Ishikawa (cell line): ENCODE data around the gene PPP2R5E.

ENCODE experiments used
- EGR1 ChIP-seq: IDR thresholded peaks from 2 replicates; pipeline ENCODE4 v1.6.1; 2012
- EP300 ChIP-seq: IDR thresholded peaks from 2 replicates; pipeline ENCODE4 v1.6.1; 2012; ENCODE audit warnings: borderline replicate concordance
- FOXM1 ChIP-seq: IDR thresholded peaks from 2 replicates; pipeline ENCODE4 v1.6.1; 2012; ENCODE audit warnings: low read depth, borderline replicate concordance
- MAX ChIP-seq: IDR thresholded peaks from 2 replicates; pipeline ENCODE4 v1.6.1; 2012
- RAD21 ChIP-seq: IDR thresholded peaks from 2 replicates; pipeline ENCODE4 v1.6.1; 2012; ENCODE audit warnings: low read depth
- TAF1 ChIP-seq: IDR thresholded peaks from 2 replicates; pipeline ENCODE4 v1.6.1; 2012; ENCODE audit warnings: low read depth, mild to moderate bottlenecking
- TCF12 ChIP-seq: IDR thresholded peaks from 2 replicates; pipeline ENCODE4 v1.6.1; 2012; ENCODE audit warnings: low read depth
- USF1 ChIP-seq: IDR thresholded peaks from 2 replicates; pipeline ENCODE4 v1.6.1; 2012
- YY1 ChIP-seq: IDR thresholded peaks from 2 replicates; pipeline ENCODE4 v1.6.1; 2012; ENCODE audit warnings: low read depth

DNA sequence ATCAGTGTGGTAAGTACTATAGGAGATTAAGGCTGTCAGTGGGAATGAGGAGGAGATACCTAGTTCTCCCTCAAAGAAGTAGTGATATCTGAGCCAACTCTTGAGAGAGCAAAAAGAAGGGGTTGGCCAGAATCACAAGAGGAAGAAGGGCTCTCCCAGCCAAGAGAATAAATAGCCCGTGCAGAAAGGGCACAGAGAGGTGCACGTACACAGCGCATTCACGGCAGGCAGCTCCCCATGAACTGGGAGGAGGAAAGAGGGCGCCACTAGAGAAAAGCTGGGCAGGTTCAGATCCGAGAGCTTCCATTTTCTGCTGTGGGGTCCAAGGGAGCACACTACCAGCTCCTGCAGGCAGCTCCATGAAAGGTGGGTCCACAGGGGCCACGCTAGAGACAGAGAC lies 59.9 kb downstream of the PPP2R5E start:
- TF ChIP-seq YY1 (no peak), EGR1 (no peak), FOXM1 (no peak), TAF1 (no peak), RAD21 (no peak), MAX (no peak), EP300 (no peak), TCF12 (no peak), USF1 (no peak)
